Fibroblast of lung (primary cell): ENCODE measurements around the gene STIM1. TPM values are rescaled to one million over a fixed set of nuclear protein-coding genes. Genes with fewer than 3 reads are reported as not detected.

ENCODE experiments used
- DNase-seq, 2 donors: peaks; one replicate each; pipeline versions ENCODE4 v3.0.0 to v3.0.0-alpha.2; 2010; ENCODE audit warnings: low read depth in 2 of 2
- H2AFZ ChIP-seq: 2 replicates; pipeline ENCODE4 v1.5.1; 2012; ENCODE audit warnings: low read length, control low read depth, inconsistent platforms
- H3K27ac ChIP-seq: 2 replicates; pipeline ENCODE4 v1.5.1; 2011; ENCODE audit warnings: low read length, control low read depth; ENCODE audit not compliant: insufficient read depth
- H3K27me3 ChIP-seq: 2 replicates; pipeline ENCODE4 v1.5.1; 2011; ENCODE audit warnings: mild to moderate bottlenecking, low read length; ENCODE audit not compliant: control insufficient read depth, insufficient read depth
- H3K36me3 ChIP-seq: 2 replicates; pipeline ENCODE4 v1.5.1; 2011; ENCODE audit warnings: low read length; ENCODE audit not compliant: control insufficient read depth, insufficient read depth
- H3K4me1 ChIP-seq: 2 replicates; pipeline ENCODE4 v1.5.1; 2011; ENCODE audit warnings: low read length; ENCODE audit not compliant: control insufficient read depth, insufficient read depth; ENCODE audit errors: extremely low read depth
- H3K4me2 ChIP-seq: 2 replicates; pipeline ENCODE4 v1.5.1; 2011; ENCODE audit warnings: low read length, control low read depth; ENCODE audit not compliant: insufficient read depth; ENCODE audit errors: extremely low read depth
- H3K4me3 ChIP-seq, 4 experiments: fragments of 200-600 bp in 1 of 4; sonication (generic) in 1 of 4; replicated peaks in 1 of 4; 2 replicates each; pipeline ENCODE4 v1.5.1; 2011 to 2016; ENCODE audit warnings: low read length in 4 of 4, low read depth in 3 of 4, mild to moderate bottlenecking in 3 of 4, control low read depth in 2 of 4, inconsistent platforms in 1 of 4, mixed read lengths in 1 of 4; ENCODE audit not compliant: insufficient read depth in 1 of 4; ENCODE audit errors: control extremely low read depth in 1 of 4
- H3K79me2 ChIP-seq: 2 replicates; pipeline ENCODE4 v1.5.1; 2012; ENCODE audit warnings: mild to moderate bottlenecking, low read length, inconsistent platforms; ENCODE audit not compliant: control insufficient read depth, insufficient read depth
- H3K9ac ChIP-seq: 2 replicates; pipeline ENCODE4 v1.5.1; 2011; ENCODE audit warnings: mild to moderate bottlenecking, low read length, control low read depth; ENCODE audit not compliant: insufficient read depth
- H3K9me3 ChIP-seq: 2 replicates; pipeline ENCODE4 v1.5.1; 2012; ENCODE audit warnings: low read depth, low read length; ENCODE audit not compliant: control insufficient read depth, insufficient read depth
- H4K20me1 ChIP-seq: 2 replicates; pipeline ENCODE4 v1.5.1; 2011; ENCODE audit warnings: low read length; ENCODE audit not compliant: control insufficient read depth, insufficient read depth; ENCODE audit errors: extremely low read depth
- EZH2 ChIP-seq: IDR thresholded peaks from 2 replicates; pipeline ENCODE4 v1.5.1; 2012; ENCODE audit warnings: low read length, control low read depth, mild to moderate bottlenecking; ENCODE audit errors: missing control alignments
- polyA plus RNA-seq, 2 donors: library from polyadenylated mRNA; depleted of rRNA in 1 of 2; stranded (reverse) in 1 of 2; unstranded in 1 of 2; fragments of >200 nt; gene quantifications; 2 replicates each; pipeline ENCODE4 v1.2.1, GENCODE V29; 2011 to 2012; ENCODE audit warnings: missing spikeins in 1 of 2
- total RNA-seq: library from RNA; depleted of rRNA; stranded (reverse); fragments of >200 nt; gene quantifications from 2 replicates; pipeline ENCODE4 v1.2.1, GENCODE V29; 2014
- TF ChIP-seq, protein P1 (sequence below), 2 donors: IDR thresholded peaks in 1 of 2; conservative IDR thresholded peaks in 1 of 2; 1 replicate in 1 of 2; 2 replicates in 1 of 2; pipeline ENCODE4 v1.5.1; 2011 to 2012; ENCODE audit warnings: low read length in 2 of 2, control low read depth in 1 of 2, inconsistent platforms in 1 of 2, low read depth in 1 of 2, mild to moderate bottlenecking in 1 of 2

Gene STIM1
- total and polyA plus RNA-seq, 2 donors (not counting 1 experiment from before 2014, with no cell fraction given) = 38.1 to 44.6 TPM

DNA sequence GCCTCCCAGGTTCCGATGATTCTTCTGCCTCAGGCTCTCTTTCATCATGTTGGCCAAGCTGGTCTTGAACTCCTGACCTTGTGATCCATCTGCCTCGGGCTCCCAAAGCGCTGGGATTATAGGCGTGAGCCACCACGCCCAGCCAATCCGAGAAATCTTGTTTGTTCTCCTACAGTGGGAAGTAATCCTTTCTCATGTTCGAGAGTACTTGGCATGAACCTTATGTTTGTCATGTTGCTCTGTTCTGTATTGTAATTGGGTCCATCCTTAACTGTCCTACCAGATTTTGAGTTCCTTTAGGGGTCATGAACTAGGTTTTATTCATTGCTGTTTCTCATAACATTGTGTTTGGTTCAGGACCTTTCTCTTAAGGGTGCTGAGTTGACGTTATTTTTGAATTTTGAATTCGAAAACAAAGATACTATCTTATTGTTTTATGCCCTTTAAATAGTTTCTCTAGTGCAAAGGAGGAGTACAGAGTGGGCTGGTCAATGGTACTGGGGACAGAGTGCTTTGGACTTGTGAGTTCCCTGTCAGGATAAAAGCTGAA, 125.7 kb downstream of the STIM1 start:
- no peak for TF ChIP-seq EZH2
- TF ChIP-seq, protein P1, sequence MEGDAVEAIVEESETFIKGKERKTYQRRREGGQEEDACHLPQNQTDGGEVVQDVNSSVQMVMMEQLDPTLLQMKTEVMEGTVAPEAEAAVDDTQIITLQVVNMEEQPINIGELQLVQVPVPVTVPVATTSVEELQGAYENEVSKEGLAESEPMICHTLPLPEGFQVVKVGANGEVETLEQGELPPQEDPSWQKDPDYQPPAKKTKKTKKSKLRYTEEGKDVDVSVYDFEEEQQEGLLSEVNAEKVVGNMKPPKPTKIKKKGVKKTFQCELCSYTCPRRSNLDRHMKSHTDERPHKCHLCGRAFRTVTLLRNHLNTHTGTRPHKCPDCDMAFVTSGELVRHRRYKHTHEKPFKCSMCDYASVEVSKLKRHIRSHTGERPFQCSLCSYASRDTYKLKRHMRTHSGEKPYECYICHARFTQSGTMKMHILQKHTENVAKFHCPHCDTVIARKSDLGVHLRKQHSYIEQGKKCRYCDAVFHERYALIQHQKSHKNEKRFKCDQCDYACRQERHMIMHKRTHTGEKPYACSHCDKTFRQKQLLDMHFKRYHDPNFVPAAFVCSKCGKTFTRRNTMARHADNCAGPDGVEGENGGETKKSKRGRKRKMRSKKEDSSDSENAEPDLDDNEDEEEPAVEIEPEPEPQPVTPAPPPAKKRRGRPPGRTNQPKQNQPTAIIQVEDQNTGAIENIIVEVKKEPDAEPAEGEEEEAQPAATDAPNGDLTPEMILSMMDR (conservative IDR thresholded peaks at IDR 0.05 in 1 of 2, IDR thresholded peaks at IDR 0.05 in 1 of 2; ENCODE audit: low read depth in 1 of 2, low read length in 2 of 2) = no peak
- no peak overlapping the region for H3K4me3 ChIP-seq

DNA sequence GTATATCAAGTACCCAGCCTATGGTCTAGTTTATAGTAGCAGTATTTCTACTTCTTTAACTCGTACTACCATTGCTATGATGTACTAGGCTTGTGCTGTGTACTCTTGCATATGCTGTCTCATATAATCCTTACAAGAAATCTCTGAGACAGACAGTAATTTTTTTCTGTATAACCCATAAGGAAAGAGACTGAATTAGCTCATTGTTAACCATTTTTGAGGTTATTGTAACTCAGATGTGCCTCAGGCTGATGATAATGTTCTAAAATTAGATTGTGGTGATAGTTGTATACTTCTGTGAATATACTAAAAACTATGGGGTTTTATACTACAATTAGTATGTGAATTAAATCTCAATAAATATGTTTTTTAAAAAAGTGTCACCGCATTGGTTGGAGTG, 127.0 kb downstream of the STIM1 start:
- Histone ChIP-seq H3K4me1 (no peaks in the 10 kb centered on the region), H3K36me3 (no peaks in the 10 kb centered on the region), H3K4me2 (no peak overlapping the region), H3K9ac (no peak overlapping the region), H3K27me3 (no peaks in the 10 kb centered on the region), H3K4me3 (no peak overlapping the region), H2AFZ (no peak overlapping the region), H3K9me3 (no peaks in the 10 kb centered on the region), H3K79me2 (no peaks in the 10 kb centered on the region), H3K27ac (no peak overlapping the region), H4K20me1 (no peaks in the 10 kb centered on the region)
- DNase-seq = peak in 1 of 2 donors; percentile 42
- TF ChIP-seq, protein P1 (conservative IDR thresholded peaks at IDR 0.05 in 1 of 2, IDR thresholded peaks at IDR 0.05 in 1 of 2; ENCODE audit: low read depth in 1 of 2, low read length in 2 of 2) = no peak
- no peak for TF ChIP-seq EZH2

More for the DNA sequence above, 125.7 kb downstream of the STIM1 start:
- Histone ChIP-seq H3K27ac (no peak overlapping the region), H2AFZ (no peak overlapping the region), H3K4me1 (no peaks in the 10 kb centered on the region), H3K79me2 (no peaks in the 10 kb centered on the region), H3K9ac (no peak overlapping the region), H3K4me2 (no peak overlapping the region), H3K9me3 (no peaks in the 10 kb centered on the region), H4K20me1 (no peaks in the 10 kb centered on the region), H3K27me3 (no peaks in the 10 kb centered on the region), H3K36me3 (no peaks in the 10 kb centered on the region)
- no peak for DNase-seq

DNA sequence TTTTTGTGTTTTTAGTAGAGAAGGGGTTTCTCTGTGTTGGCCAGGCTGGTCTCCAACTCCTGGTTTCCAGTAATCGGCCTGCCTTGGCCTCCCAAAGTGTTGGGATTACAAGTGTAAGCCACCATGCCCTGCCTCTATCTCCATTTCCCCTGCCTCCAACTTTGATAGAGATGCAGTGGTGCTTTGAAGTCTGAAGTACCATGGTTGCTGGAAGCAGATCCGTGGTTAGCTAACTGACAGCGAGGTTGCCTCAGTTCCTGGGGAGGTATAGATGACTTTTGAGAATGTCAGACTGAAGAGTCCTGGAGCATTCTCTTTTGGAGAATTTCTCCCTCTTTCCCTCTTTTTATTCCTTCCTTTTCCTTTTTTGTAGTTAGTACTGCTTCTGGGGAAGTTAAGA, 127.6 kb downstream of the STIM1 start:
- no peaks in the 10 kb centered on the region for H3K27me3 ChIP-seq
- H3K4me2 ChIP-seq = no peak overlapping the region
- no peak overlapping the region for H3K27ac ChIP-seq
- no peak for TF ChIP-seq EZH2
- TF ChIP-seq, protein P1 (conservative IDR thresholded peaks at IDR 0.05 in 1 of 2, IDR thresholded peaks at IDR 0.05 in 1 of 2; ENCODE audit: low read depth in 1 of 2, low read length in 2 of 2) = no peak
- H3K36me3 ChIP-seq = no peaks in the 10 kb centered on the region
- H3K9me3 ChIP-seq = no peaks in the 10 kb centered on the region
- no peak overlapping the region for H3K9ac ChIP-seq
- no peak for DNase-seq
- no peak overlapping the region for H3K4me3 ChIP-seq
- no peaks in the 10 kb centered on the region for H3K4me1 ChIP-seq
- no peaks in the 10 kb centered on the region for H4K20me1 ChIP-seq
- no peak overlapping the region for H2AFZ ChIP-seq
- no peaks in the 10 kb centered on the region for H3K79me2 ChIP-seq
